Body of pancreas (tissue), 4 donors: Measurements from ENCODE around the gene SEMA6A. TPM values are rescaled to one million over a fixed set of nuclear protein-coding genes. Genes with fewer than 3 reads are reported as not detected.
A peak's percentile ranks its signal among the peaks of the same experiment; 100 is the strongest.

Source experiments
- ATAC-seq: fragments of 150-250 bp; one replicate; pipeline ENCODE4 v1.9.1; 2016
- DNase-seq, 4 donors: peaks; one replicate each; pipeline ENCODE4 v3.0.0-alpha.2; 2019
- H3K27ac ChIP-seq, 4 donors: fragments of 200-600 bp; sonication (generic); 1 replicate in 3 of 4; 2 replicates in 1 of 4; pipeline versions ENCODE4 v1.5.1 to v1.6.1; 2016 to 2019; ENCODE audit warnings: mild to moderate bottlenecking in 1 of 4, mixed read lengths in 1 of 4, moderate library complexity in 1 of 4
- H3K27me3 ChIP-seq, 2 donors: fragments of 200-600 bp; sonication (generic); one replicate each; pipeline ENCODE4 v1.6.0; 2016; ENCODE audit warnings: mild to moderate bottlenecking in 1 of 2
- H3K36me3 ChIP-seq, 2 donors: fragments of 200-600 bp; sonication (generic); replicated peaks in 1 of 2; 2 replicates each; pipeline ENCODE4 v1.5.1; 2016; ENCODE audit warnings: low read depth in 2 of 2; ENCODE audit not compliant: insufficient read depth in 1 of 2
- H3K4me1 ChIP-seq: fragments of 200-600 bp; sonication (generic); one replicate; pipeline ENCODE4 v1.6.0; 2016
- H3K4me3 ChIP-seq, 2 donors: fragments of 200-600 bp; sonication (generic); 1 replicate in 1 of 2; 2 replicates in 1 of 2; pipeline ENCODE4 v1.5.1; 2016 to 2019
- H3K9me3 ChIP-seq, 3 donors: fragments of 200-600 bp; sonication (generic); 1 replicate in 2 of 3; 2 replicates in 1 of 3; pipeline ENCODE4 v1.5.1; 2016
- POLR2A ChIP-seq, 3 donors: fragments of 450-650 bp; IDR thresholded peaks; one replicate each; pipeline ENCODE4 v1.6.1; 2016; ENCODE audit warnings: antibody characterized with exemption in 3 of 3, mild to moderate bottlenecking in 2 of 3
- WGBS, 2 donors: methylation state at CpG; one replicate each; pipeline ENCODE4 v1.1.5; 2017; 5-methylcytosine and 5-hydroxymethylcytosine counted together
- intact Hi-C: fragments of 100-400 bp; cut with DNase I; formaldehyde crosslinking; loops from one replicate; pipeline ENCODE4 v1.15.1; 2023
- total RNA-seq, 2 donors: library from RNA; depleted of rRNA; stranded (reverse); fragments of >200 nt; gene quantifications; one replicate each; pipeline ENCODE4 v1.1.0, GENCODE V29; 2016
- TF ChIP-seq, protein P1 (sequence below), 7 experiments: fragments of 450-650 bp in 4 of 7; fragments of 200-600 bp in 3 of 7; sonication (generic) in 3 of 7; IDR thresholded peaks; one replicate each; pipeline ENCODE4 v1.5.1; 2016 to 2019; ENCODE audit warnings: antibody characterized with exemption in 7 of 7

Gene SEMA6A
- total RNA-seq, 2 donors from 2014 or later = 18.7 to 25.1 TPM

DNA sequence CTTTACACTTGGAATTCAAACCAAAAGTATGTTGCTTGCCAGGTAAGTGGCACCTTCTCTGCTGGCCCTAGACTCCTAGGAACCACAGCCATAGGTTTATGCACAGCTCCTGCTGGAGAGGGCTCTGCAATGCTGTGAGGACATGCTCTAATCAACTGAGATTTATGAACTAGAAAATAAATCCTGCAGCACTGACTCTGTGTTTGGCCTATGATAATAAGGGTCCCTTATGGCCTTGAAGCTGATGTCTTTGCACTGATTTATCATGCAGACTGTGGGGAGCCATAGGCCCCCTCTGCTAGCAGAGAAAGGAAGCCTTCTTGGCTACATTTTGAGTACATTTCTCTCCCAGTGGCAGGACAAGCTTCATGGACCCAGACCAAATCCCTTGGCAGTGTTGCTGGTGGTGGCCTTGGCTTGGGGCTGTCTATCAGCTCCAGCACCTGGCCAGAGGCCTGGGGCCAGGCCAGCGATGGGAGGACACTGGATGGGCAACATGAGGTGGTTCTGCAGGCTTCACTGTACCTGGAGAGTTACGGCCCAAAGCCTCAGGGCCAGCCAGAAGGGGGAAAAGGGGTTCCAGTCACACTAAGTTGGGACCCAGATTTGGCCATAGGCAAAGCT, 178.0 kb downstream of the SEMA6A start:
- TF ChIP-seq, protein P1, sequence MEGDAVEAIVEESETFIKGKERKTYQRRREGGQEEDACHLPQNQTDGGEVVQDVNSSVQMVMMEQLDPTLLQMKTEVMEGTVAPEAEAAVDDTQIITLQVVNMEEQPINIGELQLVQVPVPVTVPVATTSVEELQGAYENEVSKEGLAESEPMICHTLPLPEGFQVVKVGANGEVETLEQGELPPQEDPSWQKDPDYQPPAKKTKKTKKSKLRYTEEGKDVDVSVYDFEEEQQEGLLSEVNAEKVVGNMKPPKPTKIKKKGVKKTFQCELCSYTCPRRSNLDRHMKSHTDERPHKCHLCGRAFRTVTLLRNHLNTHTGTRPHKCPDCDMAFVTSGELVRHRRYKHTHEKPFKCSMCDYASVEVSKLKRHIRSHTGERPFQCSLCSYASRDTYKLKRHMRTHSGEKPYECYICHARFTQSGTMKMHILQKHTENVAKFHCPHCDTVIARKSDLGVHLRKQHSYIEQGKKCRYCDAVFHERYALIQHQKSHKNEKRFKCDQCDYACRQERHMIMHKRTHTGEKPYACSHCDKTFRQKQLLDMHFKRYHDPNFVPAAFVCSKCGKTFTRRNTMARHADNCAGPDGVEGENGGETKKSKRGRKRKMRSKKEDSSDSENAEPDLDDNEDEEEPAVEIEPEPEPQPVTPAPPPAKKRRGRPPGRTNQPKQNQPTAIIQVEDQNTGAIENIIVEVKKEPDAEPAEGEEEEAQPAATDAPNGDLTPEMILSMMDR (IDR thresholded peaks at IDR 0.05) = no peak
- no peak for TF ChIP-seq POLR2A (IDR thresholded peaks at IDR 0.05)

DNA sequence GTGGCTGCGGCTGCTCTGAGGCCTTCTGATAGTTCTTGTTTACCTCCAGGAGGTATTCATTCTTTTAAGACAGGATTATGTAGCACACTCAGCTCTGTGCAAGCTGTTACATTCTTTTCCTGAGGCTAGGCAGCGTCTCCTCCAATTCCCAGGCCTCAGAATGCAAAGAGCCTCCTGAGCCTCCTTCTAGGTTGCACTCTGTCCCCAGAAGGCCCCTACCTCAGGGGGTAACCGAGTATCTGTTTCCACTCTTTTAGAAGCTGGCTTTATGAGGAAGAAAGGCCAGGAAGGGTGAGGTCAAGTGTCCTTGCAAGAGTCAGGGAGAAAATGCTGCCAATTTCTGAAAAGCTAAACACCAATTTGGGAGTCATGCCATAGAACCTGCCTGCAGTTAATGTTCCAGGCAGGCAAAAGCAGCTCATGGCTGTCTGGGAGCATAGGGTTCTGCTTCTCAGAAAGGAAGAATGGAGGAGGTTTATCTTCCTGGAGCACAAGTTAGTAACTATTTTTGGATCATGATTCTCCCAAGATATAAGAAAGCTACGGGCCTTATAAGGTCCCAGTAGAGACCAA, 178.9 kb downstream of the SEMA6A start:
- intact Hi-C loops = no loop called here
- peak overlapping the region; percentile 16 to 58 (median 57) for H3K27ac ChIP-seq
- no peaks in the 10 kb centered on the region for H3K36me3 ChIP-seq
- no peaks in the 10 kb centered on the region for H3K9me3 ChIP-seq
- DNase-seq (peak; percentile 26 to 58 (median 45)), ATAC-seq (peak; percentile 71)
- no peak for TF ChIP-seq POLR2A (IDR thresholded peaks at IDR 0.05)
- TF ChIP-seq, protein P1 (IDR thresholded peaks at IDR 0.05) = no peak
- whole genome bisulfite sequencing, 2 donors = 41 to 43% methylated on average over 4 of the region's 4 CpGs
- H3K4me1 ChIP-seq = peaks cover 25% of the 10 kb centered on the region
- no peaks in the 10 kb centered on the region for H3K27me3 ChIP-seq
- no peak overlapping the region for H3K4me3 ChIP-seq

More for the DNA sequence above, 178.0 kb downstream of the SEMA6A start:
- Histone ChIP-seq H3K36me3 (no peaks in the 10 kb centered on the region), H3K9me3 (no peaks in the 10 kb centered on the region), H3K27me3 (no peaks in the 10 kb centered on the region), H3K27ac (peak overlapping the region; percentile 16 to 58 (median 50)), H3K4me3 (no peak overlapping the region), H3K4me1 (peaks cover 25% of the 10 kb centered on the region)
- WGBS, 2 donors = 6 to 27% methylated on average over 2 of the region's 2 CpGs
- DNase-seq = peak; percentile 64 to 84 (median 75)
- peak; percentile 88 for ATAC-seq
- intact Hi-C loops = no loop called here

DNA sequence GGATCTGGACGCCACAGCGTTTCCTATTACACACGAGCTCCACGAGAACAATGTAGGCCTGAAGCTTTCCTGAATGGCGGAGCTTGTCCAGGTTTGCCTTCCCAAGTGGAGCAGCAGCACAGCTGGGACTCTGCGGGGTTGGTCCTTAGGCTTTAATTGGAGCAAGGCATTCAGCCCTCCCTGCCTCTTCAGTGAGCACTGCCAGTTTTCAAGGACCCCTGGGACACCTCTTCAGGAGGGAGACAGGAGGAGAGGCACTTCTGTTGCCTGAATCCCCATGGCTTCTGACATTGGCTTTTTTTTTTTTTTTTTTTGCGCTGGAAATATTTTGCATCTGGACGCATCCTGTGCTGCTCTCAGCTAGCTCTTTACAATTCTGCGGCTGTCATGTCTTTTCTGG, 179.4 kb downstream of the SEMA6A start:
- H3K27me3 ChIP-seq = no peaks in the 10 kb centered on the region
- no peaks in the 10 kb centered on the region for H3K36me3 ChIP-seq
- DNase-seq (no peak), ATAC-seq (no peak)
- 80 to 89% methylated on average over 9 of the region's 9 CpGs for WGBS, 2 donors
- no peaks in the 10 kb centered on the region for H3K9me3 ChIP-seq
- peaks cover 25% of the 10 kb centered on the region for H3K4me1 ChIP-seq
- TF ChIP-seq POLR2A (IDR thresholded peaks at IDR 0.05) = no peak
- TF ChIP-seq, protein P1 (IDR thresholded peaks at IDR 0.05) = no peak
- H3K27ac ChIP-seq = peak overlapping the region in 3 of 4 donors; percentile 56 to 58 (median 58)
- no peak overlapping the region for H3K4me3 ChIP-seq
- intact Hi-C loops = no loop called here

DNA sequence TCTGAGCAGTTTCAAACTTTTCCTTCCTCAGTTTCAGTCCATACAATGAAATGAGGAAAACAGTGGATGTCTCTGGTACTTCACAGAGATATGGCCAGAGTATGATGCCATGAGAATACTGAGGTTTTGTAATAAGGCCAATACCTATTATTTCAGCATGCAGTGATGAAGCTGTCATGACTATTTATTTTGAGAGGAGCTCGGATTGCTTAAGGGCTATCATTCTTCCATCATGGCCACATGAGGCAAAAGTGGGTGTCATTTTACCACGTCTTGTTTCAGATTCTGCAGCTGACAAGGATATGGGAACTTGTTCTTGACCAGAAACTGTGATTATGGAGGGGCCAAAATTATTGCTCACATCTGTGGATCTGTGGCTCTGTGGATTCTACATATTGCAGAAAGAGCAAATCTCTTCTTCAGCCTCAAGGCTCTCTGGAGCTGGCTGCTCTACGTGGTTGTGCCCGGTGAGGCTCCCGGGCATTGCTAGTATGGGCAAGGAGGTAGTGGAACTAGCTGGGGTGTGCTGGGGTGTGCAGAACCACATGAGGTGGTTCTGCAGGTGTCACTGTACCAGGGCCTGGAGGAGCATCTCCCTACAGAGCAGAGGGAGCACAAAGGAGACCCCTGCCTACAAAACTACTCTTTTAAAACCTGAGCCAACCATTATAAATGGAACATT, 180.3 kb downstream of the SEMA6A start:
- H3K27me3 ChIP-seq = no peaks in the 10 kb centered on the region
- DNase-seq (no peak), ATAC-seq (no peak)
- peaks cover 25% of the 10 kb centered on the region for H3K4me1 ChIP-seq
- TF ChIP-seq, protein P1 (IDR thresholded peaks at IDR 0.05) = no peak
- no peak for TF ChIP-seq POLR2A (IDR thresholded peaks at IDR 0.05)
- H3K4me3 ChIP-seq = no peak overlapping the region
- H3K27ac ChIP-seq = no peak overlapping the region
- 89 to 91% methylated on average over 5 of the region's 5 CpGs for WGBS, 2 donors
- intact Hi-C loops = no loop called here
- no peaks in the 10 kb centered on the region for H3K9me3 ChIP-seq
- H3K36me3 ChIP-seq = no peaks in the 10 kb centered on the region
